ENCODE results near the gene SRGAP2. TPM values are rescaled to one million over a fixed set of nuclear protein-coding genes. Genes with fewer than 3 reads are reported as not detected.
A peak's percentile ranks its signal among the peaks of the same experiment; 100 is the strongest.
"Not testable (repeated sequence)": the region's sequence is repeated elsewhere in the genome, so short reads cannot be mapped to it uniquely, and the experiment has no call there.

SRGAP2 gene
- total RNA-seq, 2 donors from 2014 or later = 33.5 to 35.1 TPM

GRCh38 chr1:206185778-206186177 is 17.6 kb upstream of the SRGAP2 start:
- H3K4me3 Mint-ChIP-seq; H3K9me3 ChIP-seq (ENCODE audit: control insufficient read depth, low read length, poor library complexity, severe bottlenecking); H3K36me3 Mint-ChIP-seq (ENCODE audit: low read depth); ATAC-seq; DNase-seq; H3K4me1 Mint-ChIP-seq; H3K27me3 Mint-ChIP-seq; H3K27ac Mint-ChIP-seq: not testable (repeated sequence)

GRCh38 chr1:206186826-206187225 is 16.5 kb upstream of the SRGAP2 start:
- not testable (repeated sequence) for ATAC-seq; H3K27ac Mint-ChIP-seq; H3K9me3 ChIP-seq (ENCODE audit: control insufficient read depth, low read length, poor library complexity, severe bottlenecking); H3K36me3 Mint-ChIP-seq (ENCODE audit: low read depth); H3K4me3 Mint-ChIP-seq; H3K27me3 Mint-ChIP-seq; DNase-seq; H3K4me1 Mint-ChIP-seq

- H3K4me3 Mint-ChIP-seq; DNase-seq; H3K36me3 Mint-ChIP-seq (ENCODE audit: low read depth); H3K9me3 ChIP-seq (ENCODE audit: control insufficient read depth, low read length, poor library complexity, severe bottlenecking); H3K27me3 Mint-ChIP-seq; ATAC-seq; H3K4me1 Mint-ChIP-seq; H3K27ac Mint-ChIP-seq: not testable (repeated sequence)
Observed at GRCh38 chr1:206195182-206195581, 8.2 kb upstream of the SRGAP2 start.

GRCh38 chr1:206196748-206197424 is 6.5 kb upstream of the SRGAP2 start:
- not testable (repeated sequence) for H3K27me3 Mint-ChIP-seq; H3K27ac Mint-ChIP-seq; H3K36me3 Mint-ChIP-seq (ENCODE audit: low read depth); H3K4me3 Mint-ChIP-seq; H3K4me1 Mint-ChIP-seq; ATAC-seq; H3K9me3 ChIP-seq (ENCODE audit: control insufficient read depth, low read length, poor library complexity, severe bottlenecking); DNase-seq

GRCh38 chr1:206202789-206203363 is 465 bp upstream of the SRGAP2 start, which contains the start of gene FAM72A:
Gene FAM72A, minus strand, starts transcription at chr1:206202839. Its CDS starts 814 bp downstream, at chr1:206202025.
- peak within 1 kb of the TSS; percentile 88 for H3K4me3 Mint-ChIP-seq
- H3K9me3 ChIP-seq (ENCODE audit: control insufficient read depth, low read length, poor library complexity, severe bottlenecking); H3K27me3 Mint-ChIP-seq; H3K4me1 Mint-ChIP-seq; H3K36me3 Mint-ChIP-seq (ENCODE audit: low read depth): not testable (repeated sequence)
- DNase-seq = peak; percentile 83 to 96 (median 88)
- H3K27ac Mint-ChIP-seq = peak within 1 kb of the TSS; percentile 63
- ATAC-seq = peak; percentile 85

DNA sequence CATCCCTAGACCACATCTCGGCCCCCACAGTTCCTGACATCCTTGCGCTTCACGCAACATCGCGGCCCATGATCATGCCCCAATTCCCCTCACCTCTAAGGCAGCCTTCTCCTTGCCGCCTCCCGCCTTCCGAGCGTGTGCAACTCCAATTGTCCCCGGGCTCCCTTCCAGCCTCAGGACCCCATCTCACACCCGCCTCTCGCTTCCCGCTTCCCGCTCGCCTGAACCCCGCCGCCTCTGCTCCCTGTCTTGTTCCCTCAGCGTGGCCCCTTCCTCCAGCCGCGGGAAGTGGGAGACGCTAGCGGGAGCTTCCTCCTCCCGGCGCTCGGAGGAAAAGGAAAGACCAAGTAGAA is 794 bp downstream of the SRGAP2 start:
- H3K27me3 Mint-ChIP-seq; ATAC-seq; H3K27ac Mint-ChIP-seq; H3K9me3 ChIP-seq (ENCODE audit: control insufficient read depth, low read length, poor library complexity, severe bottlenecking); H3K36me3 Mint-ChIP-seq (ENCODE audit: low read depth); H3K4me1 Mint-ChIP-seq; DNase-seq: not testable (repeated sequence)
- peak overlapping the region; percentile 72 for H3K4me3 Mint-ChIP-seq

- H3K9me3 ChIP-seq (ENCODE audit: control insufficient read depth, low read length, poor library complexity, severe bottlenecking); ATAC-seq; H3K27ac Mint-ChIP-seq; H3K36me3 Mint-ChIP-seq (ENCODE audit: low read depth); H3K27me3 Mint-ChIP-seq; H3K4me1 Mint-ChIP-seq: not testable (repeated sequence)
- peak overlapping the region; percentile 86 for H3K4me3 Mint-ChIP-seq
- DNase-seq = peak in 1 of 3 donors; percentile 10
Observed at GRCh38 chr1:206204871-206205270, 1.5 kb downstream of the SRGAP2 start.

DNA sequence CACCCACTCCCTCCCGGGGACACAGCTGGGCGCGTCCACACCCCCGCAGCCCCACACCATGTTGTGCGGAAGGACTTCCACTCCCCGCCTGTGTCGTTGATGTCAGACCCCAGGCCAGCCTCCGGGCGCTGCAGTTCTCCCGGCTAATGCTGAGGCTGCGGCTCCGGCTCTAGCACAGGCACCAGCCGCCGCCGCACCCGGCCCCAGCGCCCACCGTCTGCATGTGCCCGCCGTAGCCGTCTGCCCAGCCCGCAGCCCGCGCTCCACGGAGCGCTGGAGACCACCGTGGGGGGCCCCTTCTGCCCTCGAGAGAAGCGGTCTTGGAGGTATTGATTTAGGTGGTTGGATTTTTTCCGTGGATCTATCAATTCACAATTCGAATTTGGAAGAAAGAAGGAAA is 2.2 kb downstream of the SRGAP2 start:
- not testable (repeated sequence) for H3K27ac Mint-ChIP-seq; H3K9me3 ChIP-seq (ENCODE audit: control insufficient read depth, low read length, poor library complexity, severe bottlenecking); H3K27me3 Mint-ChIP-seq; ATAC-seq; DNase-seq; H3K4me3 Mint-ChIP-seq; H3K4me1 Mint-ChIP-seq; H3K36me3 Mint-ChIP-seq (ENCODE audit: low read depth)

GRCh38 chr1:206210802-206211201 is 7.5 kb downstream of the SRGAP2 start:
- H3K36me3 Mint-ChIP-seq (ENCODE audit: low read depth); H3K27me3 Mint-ChIP-seq; H3K4me1 Mint-ChIP-seq; ATAC-seq; H3K27ac Mint-ChIP-seq; H3K9me3 ChIP-seq (ENCODE audit: control insufficient read depth, low read length, poor library complexity, severe bottlenecking); H3K4me3 Mint-ChIP-seq; DNase-seq: not testable (repeated sequence)

DNA sequence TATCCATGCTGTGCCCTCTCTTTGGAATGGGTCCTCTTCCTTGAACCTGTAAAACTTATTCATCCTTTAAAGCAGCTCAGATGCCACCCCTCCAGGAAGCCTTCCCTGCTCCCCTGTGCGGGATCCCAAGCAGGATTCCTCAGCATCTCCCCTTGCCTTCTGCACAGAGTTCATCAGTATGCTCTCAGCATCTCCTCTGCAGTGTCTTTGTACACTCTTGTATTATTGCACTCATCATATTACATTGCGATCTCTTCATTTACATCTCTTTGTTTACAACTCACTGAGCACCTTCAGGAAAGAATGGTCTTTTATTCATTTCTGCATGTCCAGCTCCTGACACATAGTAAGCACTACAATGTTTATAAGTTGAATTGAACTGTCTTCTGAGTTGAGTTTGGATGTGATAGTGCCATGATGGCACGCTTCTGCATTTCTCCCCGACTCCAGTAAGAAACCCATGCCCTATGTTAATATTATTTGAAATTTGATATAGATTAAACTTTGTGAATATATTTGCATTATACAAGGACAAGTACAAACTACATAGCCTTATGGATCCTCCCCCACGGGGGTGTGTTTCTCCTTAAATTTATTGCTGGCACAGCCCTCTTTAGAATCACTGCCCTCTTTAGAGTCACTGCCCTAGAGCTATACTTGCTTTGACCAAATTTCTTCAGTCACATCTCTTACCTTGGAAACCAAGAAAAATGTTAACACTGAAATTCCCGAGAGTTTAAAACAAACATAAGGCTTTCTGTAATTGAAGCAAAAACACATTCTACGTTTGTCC is 12.5 kb downstream of the SRGAP2 start:
- DNase-seq; ATAC-seq; H3K27ac Mint-ChIP-seq; H3K9me3 ChIP-seq (ENCODE audit: control insufficient read depth, low read length, poor library complexity, severe bottlenecking); H3K4me1 Mint-ChIP-seq; H3K4me3 Mint-ChIP-seq; H3K36me3 Mint-ChIP-seq (ENCODE audit: low read depth); H3K27me3 Mint-ChIP-seq: not testable (repeated sequence)

DNA sequence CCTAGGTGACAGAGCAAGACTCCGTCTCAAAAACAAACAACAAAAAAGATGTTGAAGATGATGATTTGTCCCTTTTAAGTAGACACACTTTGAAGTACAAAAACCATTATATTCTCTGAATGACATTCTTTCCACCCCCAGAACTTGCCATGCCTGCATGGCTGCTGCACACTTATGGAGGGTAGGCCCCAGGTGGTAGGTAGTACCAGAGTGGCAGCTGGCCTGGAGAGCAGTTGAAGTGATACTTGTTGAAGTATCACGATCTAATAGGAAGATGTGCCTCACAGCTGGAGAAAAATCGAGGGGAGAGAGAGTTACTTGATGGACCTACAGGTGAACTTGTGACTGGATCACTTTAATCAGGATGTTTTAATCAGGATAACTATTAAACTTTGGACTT is 14.9 kb downstream of the SRGAP2 start:
- not testable (repeated sequence) for DNase-seq; H3K36me3 Mint-ChIP-seq (ENCODE audit: low read depth); H3K4me3 Mint-ChIP-seq; H3K4me1 Mint-ChIP-seq; H3K27ac Mint-ChIP-seq; H3K27me3 Mint-ChIP-seq; H3K9me3 ChIP-seq (ENCODE audit: control insufficient read depth, low read length, poor library complexity, severe bottlenecking); ATAC-seq

- not testable (repeated sequence) for ATAC-seq; H3K4me1 Mint-ChIP-seq; H3K27me3 Mint-ChIP-seq; H3K27ac Mint-ChIP-seq; DNase-seq; H3K4me3 Mint-ChIP-seq; H3K9me3 ChIP-seq (ENCODE audit: control insufficient read depth, low read length, poor library complexity, severe bottlenecking); H3K36me3 Mint-ChIP-seq (ENCODE audit: low read depth)
Observed at GRCh38 chr1:206218765-206219164, 15.4 kb downstream of the SRGAP2 start.

DNA sequence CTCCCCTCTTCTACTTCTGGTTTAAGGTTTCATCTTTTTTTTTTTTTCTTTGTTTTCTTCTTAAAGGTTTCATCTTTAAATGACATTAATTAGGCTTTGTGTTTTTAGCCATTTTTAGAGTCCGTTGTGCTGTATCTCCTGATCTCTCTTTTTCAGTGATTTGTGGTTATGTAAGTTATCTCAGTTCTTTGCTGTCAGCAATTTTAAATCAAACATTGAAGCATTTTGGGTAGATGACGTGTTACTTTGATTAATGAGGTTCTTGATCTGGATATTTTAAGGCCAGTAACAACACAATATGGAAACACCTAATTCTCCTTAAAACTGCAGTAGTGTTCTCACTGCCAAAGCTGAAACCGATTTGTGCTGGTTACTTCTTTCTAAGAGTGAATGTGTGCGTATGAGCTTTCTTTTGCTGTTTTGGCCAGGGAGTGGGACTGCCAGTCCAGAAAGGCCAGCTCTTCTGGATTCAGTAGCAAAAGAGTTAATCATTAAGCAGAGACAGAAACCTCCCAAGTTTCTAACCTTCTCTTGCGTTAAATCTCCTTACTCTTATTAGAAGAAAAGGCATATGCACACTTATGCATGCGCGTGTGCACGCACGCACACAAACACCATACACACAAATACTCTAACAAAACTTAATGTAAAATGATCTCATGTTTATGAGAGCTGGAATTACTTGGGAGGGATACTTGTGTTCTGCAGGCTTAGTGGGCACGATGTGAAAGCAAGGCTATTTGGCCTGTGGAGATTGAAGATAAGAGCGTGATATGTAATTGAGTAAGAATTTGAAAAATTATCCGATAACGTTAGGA is 16.4 kb downstream of the SRGAP2 start:
- H3K4me3 Mint-ChIP-seq; H3K27ac Mint-ChIP-seq; H3K4me1 Mint-ChIP-seq; ATAC-seq; H3K9me3 ChIP-seq (ENCODE audit: control insufficient read depth, low read length, poor library complexity, severe bottlenecking); H3K27me3 Mint-ChIP-seq; H3K36me3 Mint-ChIP-seq (ENCODE audit: low read depth); DNase-seq: not testable (repeated sequence)
